Ovary (tissue), 9 donors: Measurements from ENCODE around the gene NFATC3. TPM values are rescaled to one million over a fixed set of nuclear protein-coding genes. Genes with fewer than 3 reads are reported as not detected.

Source experiments
- DNase-seq, 5 donors: peaks; one replicate each; pipeline ENCODE4 v3.0.0-alpha.2; 2019 to 2020
- H3K27ac ChIP-seq, 2 donors: fragments of 200-600 bp; one replicate each; pipeline versions ENCODE4 v1.5.1 to v1.8.0; 2019 to 2022
- H3K27me3 ChIP-seq: fragments of 200-600 bp; one replicate; pipeline ENCODE4 v1.8.0; 2022
- H3K36me3 ChIP-seq: fragments of 200-600 bp; sonication (generic); one replicate; pipeline ENCODE4 v1.5.1; 2019
- H3K4me1 ChIP-seq: one replicate; pipeline ENCODE4 v1.8.1; 2013; ENCODE audit warnings: mild to moderate bottlenecking, moderate library complexity; ENCODE audit not compliant: insufficient read depth
- H3K4me3 ChIP-seq: fragments of 200-600 bp; sonication (generic); one replicate; pipeline ENCODE4 v1.5.1; 2017
- H3K9me3 ChIP-seq, 2 donors: fragments of 200-600 bp in 1 of 2; sonication (generic) in 1 of 2; one replicate each; pipeline versions ENCODE4 v1.5.1 to v1.8.1; 2013 to 2019; ENCODE audit warnings: mild to moderate bottlenecking in 1 of 2, moderate library complexity in 1 of 2
- CTCF ChIP-seq, 3 donors: fragments of 450-650 bp in 2 of 3; fragments of 200-600 bp in 1 of 3; IDR thresholded peaks; one replicate each; pipeline versions ENCODE4 v1.5.1 to v1.8.0; 2016 to 2022; ENCODE audit warnings: antibody characterized with exemption in 3 of 3, mild to moderate bottlenecking in 1 of 3
- EP300 ChIP-seq: sonication (generic); formaldehyde crosslinking; IDR thresholded peaks from one replicate; pipeline ENCODE4 v1.6.1; 2017; ENCODE audit warnings: antibody characterized with exemption
- POLR2A ChIP-seq: fragments of 450-650 bp; IDR thresholded peaks from one replicate; pipeline ENCODE4 v1.6.1; 2017; ENCODE audit warnings: antibody characterized with exemption, mild to moderate bottlenecking, moderate library complexity
- WGBS, 3 donors: extraction: QIAGEN DNeasy Blood & Tissue Kit in 1 of 3; methylation state at CpG; one replicate each; pipeline versions ENCODE4 v1.1.5 to v1.1.7; 2013 to 2017; 5-methylcytosine and 5-hydroxymethylcytosine counted together
- intact Hi-C, 4 donors: fragments of 100-400 bp; cut with DNase I; formaldehyde crosslinking; loops; one replicate each; pipeline versions ENCODE4 v1.11.0 to v1.15.1; 2022 to 2023
- polyA plus RNA-seq, 2 donors: library from polyadenylated mRNA; stranded (reverse); fragments of 200-250 nt in 1 of 2; fragments of 350-450 nt in 1 of 2; fragmentation: Illumina TruSeq in 1 of 2; extraction: RNeasy Lipid Tissue Mini Kit (QIAGEN cat#74804) in 1 of 2; gene quantifications; one replicate each; pipeline ENCODE4 v1.2.3, GENCODE V29; 2013 to 2014
- total RNA-seq, 7 donors: library from RNA; depleted of rRNA in 2 of 7; stranded (reverse); fragments of >200 nt in 2 of 7; fragmentation: NEBNext Ultra II Directional in 3 of 7; extraction: Animal tissue kit (Norgen Biotek cat#: 25700) in 3 of 7; gene quantifications; one replicate each; pipeline versions ENCODE4 v1.1.0 to v1.2.4, GENCODE V29; 2016 to 2023
- donor health status: DM: no; HTN: no; CAD: no; lungs with moderate emphysema.
- donor health status: DM: no; HTN: no; CAD: no.
- donor health status: Bipolar disorder and iron deficiency.
- donor health status: DM: yes; HTN: yes; CAD: no.
- donor health status: DM: no; HTN: no; CAD: no.
- donor health status: DM: yes; HTN: yes; CAD: no.

Gene NFATC3
- total and polyA plus RNA-seq, 9 donors, result 12.5 to 77.1 (median 43.6) TPM

- intact Hi-C loops, result no loop called here
- peaks cover 11% of the 10 kb centered on the region for H3K4me1 ChIP-seq
- DNase-seq, result no peak
- H3K27ac ChIP-seq, result no peak overlapping the region
- H3K27me3 ChIP-seq, result no peaks in the 10 kb centered on the region
- H3K4me3 ChIP-seq, result no peak overlapping the region
- WGBS, 3 donors, result 90 to 96% (median 90%) methylated on average over 4 of the region's 4 CpGs
- no peaks in the 10 kb centered on the region for H3K9me3 ChIP-seq
- H3K36me3 ChIP-seq, result no peaks in the 10 kb centered on the region
- TF ChIP-seq POLR2A, result no peak
- no peak for TF ChIP-seq CTCF (IDR thresholded peaks at IDR 0.05)
- no peak for TF ChIP-seq EP300
Measured at GRCh38 chr16:68247400-68247799, 162.2 kb downstream of the NFATC3 start.

GRCh38 chr16:68247932-68248331 lies 162.8 kb downstream of the NFATC3 start:
- TF ChIP-seq POLR2A, result no peak
- TF ChIP-seq EP300, result no peak
- TF ChIP-seq CTCF (IDR thresholded peaks at IDR 0.05), result no peak
- no peaks in the 10 kb centered on the region for H3K27me3 ChIP-seq
- WGBS, 3 donors, result 77 to 87% (median 83%) methylated on average over 4 of the region's 4 CpGs
- H3K36me3 ChIP-seq, result no peaks in the 10 kb centered on the region
- H3K9me3 ChIP-seq, result no peaks in the 10 kb centered on the region
- intact Hi-C loops, result no loop called here
- DNase-seq, result no peak
- peaks cover 11% of the 10 kb centered on the region for H3K4me1 ChIP-seq
- no peak overlapping the region for H3K4me3 ChIP-seq
- H3K27ac ChIP-seq, result no peak overlapping the region

GRCh38 chr16:68249371-68249770 lies 164.2 kb downstream of the NFATC3 start:
- H3K27ac ChIP-seq, result no peak overlapping the region
- intact Hi-C loops, result no loop called here
- no peak for DNase-seq
- H3K36me3 ChIP-seq, result no peaks in the 10 kb centered on the region
- no peak overlapping the region for H3K4me3 ChIP-seq
- no peaks in the 10 kb centered on the region for H3K9me3 ChIP-seq
- no peaks in the 10 kb centered on the region for H3K27me3 ChIP-seq
- WGBS, 3 donors, result 91 to 92% (median 91%) methylated on average over 4 of the region's 4 CpGs
- H3K4me1 ChIP-seq, result peaks cover 10% of the 10 kb centered on the region
- no peak for TF ChIP-seq CTCF (IDR thresholded peaks at IDR 0.05)
- no peak for TF ChIP-seq POLR2A
- no peak for TF ChIP-seq EP300

- DNase-seq, result no peak
- intact Hi-C loops, result no loop called here
- Histone ChIP-seq H3K27me3 (no peaks in the 10 kb centered on the region), H3K4me3 (no peak overlapping the region), H3K36me3 (no peaks in the 10 kb centered on the region), H3K4me1 (peaks cover 6% of the 10 kb centered on the region), H3K27ac (no peak overlapping the region), H3K9me3 (no peaks in the 10 kb centered on the region)
- TF ChIP-seq CTCF (IDR thresholded peaks at IDR 0.05), result no peak
- no peak for TF ChIP-seq POLR2A
- no peak for TF ChIP-seq EP300
- 89 to 90% (median 89%) methylated on average over 6 of the region's 6 CpGs for WGBS, 3 donors
Measured at GRCh38 chr16:68250951-68251350, 165.8 kb downstream of the NFATC3 start.

- Histone ChIP-seq H3K27me3 (no peaks in the 10 kb centered on the region), H3K4me3 (no peak overlapping the region), H3K9me3 (no peaks in the 10 kb centered on the region), H3K27ac (no peak overlapping the region), H3K36me3 (no peaks in the 10 kb centered on the region), H3K4me1 (peaks cover 2% of the 10 kb centered on the region)
- intact Hi-C loops, result no loop called here
- DNase-seq, result no peak
- 85 to 88% (median 86%) methylated on average over 5 of the region's 5 CpGs for WGBS, 3 donors
- TF ChIP-seq POLR2A, result no peak
- TF ChIP-seq CTCF (IDR thresholded peaks at IDR 0.05), result no peak
- TF ChIP-seq EP300, result no peak
Measured at GRCh38 chr16:68251832-68252231, 166.7 kb downstream of the NFATC3 start.
